ENCODE measurements around the gene EME1. TPM values are rescaled to one million over a fixed set of nuclear protein-coding genes. Genes with fewer than 3 reads are reported as not detected.
A peak's percentile ranks its signal among the peaks of the same experiment; 100 is the strongest.

Gene EME1
- total and polyA plus RNA-seq, 9 donors = 0.46 to 1.4 (median 0.88) TPM

DNA sequence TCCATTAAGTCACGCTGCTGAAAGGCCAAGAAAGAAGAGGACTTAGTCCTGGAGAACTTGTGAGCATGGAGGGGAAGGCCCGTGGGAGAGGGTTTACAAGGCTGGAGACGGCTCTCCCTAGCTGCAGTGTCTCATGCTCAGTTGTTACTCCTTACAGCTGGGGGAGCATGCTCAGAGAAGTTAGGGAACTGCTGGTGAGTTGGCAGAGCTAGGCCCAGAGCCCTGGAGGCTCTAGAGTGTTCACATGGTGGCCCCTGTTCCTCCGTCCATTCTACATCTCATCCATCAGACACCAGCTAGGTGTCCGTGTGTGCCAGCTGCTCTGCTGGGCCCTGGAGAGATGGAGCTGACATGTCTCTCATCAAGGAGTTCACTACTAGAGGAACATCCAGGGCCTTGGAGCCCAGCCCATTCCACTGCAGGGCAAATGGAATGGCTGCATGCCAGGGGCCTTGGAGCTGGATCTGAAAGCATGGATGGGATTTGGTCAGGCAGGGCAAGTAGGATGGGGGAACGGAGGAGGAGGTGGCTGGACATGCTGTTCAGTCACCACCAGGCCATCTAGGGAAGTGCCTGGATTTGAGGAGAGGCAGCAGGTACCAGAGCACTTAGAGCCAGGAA, 20.8 kb upstream of the EME1 start:
- Histone ChIP-seq H3K36me3 (no peaks in the 10 kb centered on the region), H3K9me3 (no peaks in the 10 kb centered on the region), H3K27me3 (no peaks in the 10 kb centered on the region), H3K4me1 (ENCODE audit: insufficient read depth) (peaks cover 12% of the 10 kb centered on the region), H3K4me3 (no peak overlapping the region), H3K27ac (no peak overlapping the region)
- intact Hi-C loops (cut with DNase I) = no loop called here
- peak; percentile 42 to 78 (median 62) for DNase-seq
- TF ChIP-seq, protein P1, sequence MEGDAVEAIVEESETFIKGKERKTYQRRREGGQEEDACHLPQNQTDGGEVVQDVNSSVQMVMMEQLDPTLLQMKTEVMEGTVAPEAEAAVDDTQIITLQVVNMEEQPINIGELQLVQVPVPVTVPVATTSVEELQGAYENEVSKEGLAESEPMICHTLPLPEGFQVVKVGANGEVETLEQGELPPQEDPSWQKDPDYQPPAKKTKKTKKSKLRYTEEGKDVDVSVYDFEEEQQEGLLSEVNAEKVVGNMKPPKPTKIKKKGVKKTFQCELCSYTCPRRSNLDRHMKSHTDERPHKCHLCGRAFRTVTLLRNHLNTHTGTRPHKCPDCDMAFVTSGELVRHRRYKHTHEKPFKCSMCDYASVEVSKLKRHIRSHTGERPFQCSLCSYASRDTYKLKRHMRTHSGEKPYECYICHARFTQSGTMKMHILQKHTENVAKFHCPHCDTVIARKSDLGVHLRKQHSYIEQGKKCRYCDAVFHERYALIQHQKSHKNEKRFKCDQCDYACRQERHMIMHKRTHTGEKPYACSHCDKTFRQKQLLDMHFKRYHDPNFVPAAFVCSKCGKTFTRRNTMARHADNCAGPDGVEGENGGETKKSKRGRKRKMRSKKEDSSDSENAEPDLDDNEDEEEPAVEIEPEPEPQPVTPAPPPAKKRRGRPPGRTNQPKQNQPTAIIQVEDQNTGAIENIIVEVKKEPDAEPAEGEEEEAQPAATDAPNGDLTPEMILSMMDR (IDR thresholded peaks at IDR 0.05) = no peak
- TF ChIP-seq POLR2A (IDR thresholded peaks at IDR 0.05) (no peak), EP300 (IDR thresholded peaks at IDR 0.05) (no peak)
- 56 to 71% (median 69%) methylated on average over 6 of the region's 6 CpGs for WGBS, 3 donors

DNA sequence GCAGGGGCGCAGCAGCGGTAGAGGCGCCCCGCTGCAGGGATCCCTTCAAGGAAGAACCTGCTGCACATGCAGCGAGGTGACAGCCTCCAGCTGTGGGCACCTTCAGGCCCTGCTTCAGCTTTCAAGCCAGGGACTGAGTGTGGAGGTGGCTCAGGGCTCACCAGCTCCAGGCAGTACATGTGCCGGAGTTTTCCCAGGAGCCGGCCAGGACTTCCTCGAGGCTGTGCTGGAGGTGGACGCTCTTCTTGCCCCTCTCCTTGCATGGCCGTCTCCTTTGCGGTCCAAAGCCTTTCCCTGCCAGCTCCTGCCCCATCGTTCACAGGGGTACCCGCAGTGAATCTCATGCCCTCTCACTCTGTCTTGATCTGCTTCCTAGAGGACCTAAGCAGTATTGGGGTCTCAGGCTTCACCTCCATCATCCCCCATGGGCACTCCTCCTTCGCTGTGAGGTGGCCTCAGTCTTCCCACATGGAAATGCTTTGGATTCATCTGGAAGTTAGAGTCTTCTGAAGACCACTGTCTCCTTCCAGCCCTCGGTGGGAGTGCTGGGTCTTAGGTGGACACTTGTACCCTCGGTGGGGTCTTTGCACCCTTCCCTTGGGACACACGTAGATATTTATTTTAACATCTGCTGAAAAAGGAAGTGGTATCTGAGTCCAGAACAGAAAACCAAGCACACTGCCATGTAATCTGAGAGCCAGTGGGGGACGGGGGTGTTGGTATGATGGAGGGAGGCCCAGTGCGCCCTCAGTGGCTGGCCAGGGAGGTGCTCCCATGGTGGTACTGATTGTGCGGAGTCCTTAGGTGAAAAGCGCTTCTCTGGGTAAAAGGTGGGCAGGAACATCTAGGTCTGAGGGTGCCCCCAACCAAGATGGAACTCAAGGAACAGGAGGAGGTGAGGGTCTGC, 20.1 kb upstream of the EME1 start:
- Histone ChIP-seq H3K27me3 (no peaks in the 10 kb centered on the region), H3K4me3 (no peak overlapping the region), H3K27ac (no peak overlapping the region), H3K9me3 (no peaks in the 10 kb centered on the region), H3K4me1 (ENCODE audit: insufficient read depth) (peaks cover 8% of the 10 kb centered on the region), H3K36me3 (no peaks in the 10 kb centered on the region)
- WGBS, 3 donors = 88 to 92% (median 91%) methylated on average over 21 of the region's 21 CpGs
- TF ChIP-seq, protein P1 (IDR thresholded peaks at IDR 0.05) = no peak
- peak in 1 of 5 donors; percentile 21 for DNase-seq
- intact Hi-C loops (cut with DNase I) = no loop called here

DNA sequence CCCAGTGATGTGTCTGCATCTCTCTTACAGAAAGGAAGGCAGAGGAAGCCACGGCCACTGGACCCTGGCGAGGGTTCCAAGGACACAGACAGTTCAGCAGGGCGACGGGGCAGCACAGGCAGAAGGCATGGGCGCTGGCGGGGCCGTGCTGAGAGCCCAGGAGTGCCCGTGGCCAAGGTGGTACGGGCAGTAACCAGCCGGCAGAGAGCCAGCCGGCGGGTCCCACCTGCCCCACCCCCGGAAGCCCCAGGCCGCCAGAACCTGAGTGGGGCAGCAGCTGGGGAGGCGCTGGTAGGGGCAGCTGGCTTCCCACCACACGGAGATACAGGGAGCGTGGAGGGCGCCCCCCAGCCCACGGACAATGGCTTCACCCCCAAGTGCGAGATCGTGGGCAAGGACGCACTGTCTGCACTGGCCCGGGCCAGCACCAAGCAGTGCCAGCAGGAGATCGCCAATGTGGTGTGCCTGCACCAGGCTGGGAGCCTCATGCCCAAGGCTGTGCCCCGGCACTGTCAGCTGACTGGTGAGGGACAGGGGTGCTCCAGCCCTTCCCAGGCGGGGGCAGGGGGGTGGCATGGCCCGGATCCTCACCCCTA, 19.3 kb upstream of the EME1 start:
- DNase-seq = peak in 1 of 5 donors; percentile 20
- Histone ChIP-seq H3K4me1 (ENCODE audit: insufficient read depth) (peaks cover 8% of the 10 kb centered on the region), H3K27ac (no peak overlapping the region), H3K36me3 (no peaks in the 10 kb centered on the region), H3K4me3 (no peak overlapping the region), H3K27me3 (no peaks in the 10 kb centered on the region), H3K9me3 (no peaks in the 10 kb centered on the region)
- TF ChIP-seq POLR2A (IDR thresholded peaks at IDR 0.05) (no peak), EP300 (IDR thresholded peaks at IDR 0.05) (no peak)
- TF ChIP-seq, protein P1 (IDR thresholded peaks at IDR 0.05) = no peak
- 87 to 91% (median 87%) methylated on average over 26 to 27 of the region's 27 CpGs for WGBS, 3 donors
- intact Hi-C loops (cut with DNase I) = no loop called here

DNA sequence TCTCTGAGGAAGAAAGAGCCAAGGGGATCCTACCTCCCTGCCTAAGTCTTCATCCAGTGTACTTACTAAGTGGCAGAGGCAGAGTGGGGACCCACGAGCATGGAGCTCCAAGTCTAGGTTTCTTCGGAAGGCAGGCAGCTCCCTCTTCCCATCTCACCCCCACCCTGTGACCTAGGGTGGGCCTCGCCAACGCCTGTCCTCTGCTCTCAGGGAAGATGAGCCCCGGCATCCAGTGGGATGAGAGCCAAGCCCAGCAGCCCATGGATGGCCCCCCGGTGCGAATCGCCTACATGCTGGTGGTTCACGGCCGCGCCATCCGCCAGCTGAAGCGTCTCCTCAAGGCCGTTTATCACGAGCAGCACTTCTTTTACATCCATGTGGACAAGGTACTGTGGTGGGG, 18.8 kb upstream of the EME1 start:
- Histone ChIP-seq H3K4me3 (no peak overlapping the region), H3K27ac (no peak overlapping the region), H3K4me1 (ENCODE audit: insufficient read depth) (peaks cover 7% of the 10 kb centered on the region), H3K36me3 (no peaks in the 10 kb centered on the region), H3K9me3 (no peaks in the 10 kb centered on the region), H3K27me3 (no peaks in the 10 kb centered on the region)
- DNase-seq = peak in 1 of 5 donors; percentile 23
- TF ChIP-seq EP300 (IDR thresholded peaks at IDR 0.05) (no peak), POLR2A (IDR thresholded peaks at IDR 0.05) (no peak)
- TF ChIP-seq, protein P1 (IDR thresholded peaks at IDR 0.05) = no peak
- intact Hi-C loops (cut with DNase I) = no loop called here
- WGBS, 3 donors = 68 to 82% (median 73%) methylated on average over 14 to 15 of the region's 15 CpGs

Data from ovary (tissue), 9 donors.